Activated T-cell treated with anti-CD3 and anti-CD28 coated beads, Interleukin-2, amount 50 U/mL, for 72 hours (primary cell): ENCODE results near the gene NARS2. TPM values are rescaled to one million over a fixed set of nuclear protein-coding genes. Genes with fewer than 3 reads are reported as not detected.

Source experiments
- ATAC-seq, 2 donors: fragments of 150-1000 bp; cut with Tn5 transposase; replicated peaks in 1 of 2; 2 replicates each; pipeline ENCODE4 v1.10.0; 2021; ENCODE audit warnings: moderate library complexity in 2 of 2, mild to moderate bottlenecking in 1 of 2
- DNase-seq, 2 donors: peaks; one replicate each; pipeline ENCODE4 v3.0.0; 2021 to 2022; ENCODE audit warnings: mixed read lengths in 1 of 2
- H3K27ac Mint-ChIP-seq: one replicate; pipeline ENCODE4 v1.8.0; 2022; ENCODE audit warnings: mild to moderate bottlenecking, moderate library complexity, mixed read lengths
- H3K27me3 Mint-ChIP-seq: one replicate; pipeline ENCODE4 v1.8.0; 2022; ENCODE audit warnings: low read depth, mixed read lengths
- H3K36me3 Mint-ChIP-seq, 2 donors: one replicate each; pipeline ENCODE4 v1.8.0; 2022; ENCODE audit warnings: mixed read lengths in 2 of 2, mild to moderate bottlenecking in 1 of 2; ENCODE audit not compliant: insufficient read depth in 2 of 2
- H3K4me1 Mint-ChIP-seq: one replicate; pipeline ENCODE4 v1.8.0; 2022; ENCODE audit warnings: low read depth, mixed read lengths
- H3K4me3 Mint-ChIP-seq, 2 donors: one replicate each; pipeline ENCODE4 v1.8.0; 2022; ENCODE audit warnings: mild to moderate bottlenecking in 2 of 2, mixed read lengths in 2 of 2, moderate library complexity in 2 of 2
- H3K9me3 Mint-ChIP-seq, 2 donors: one replicate each; pipeline ENCODE4 v1.8.0; 2022; ENCODE audit warnings: mixed read lengths in 2 of 2
- total RNA-seq, 2 donors: library from RNA; stranded (reverse); gene quantifications; one replicate each; pipeline ENCODE4 v1.2.3, GENCODE V29; 2022

The NARS2 gene
- total RNA-seq, 2 donors from 2014 or later, result 15.7 to 24.4 TPM

GRCh38 chr11:78551066-78551465 lies 23.6 kb downstream of the NARS2 start:
- DNase-seq, result no peak
- no peak for ATAC-seq
- peaks cover 0 to 2% of the 10 kb centered on the region in 2 donors for H3K9me3 Mint-ChIP-seq
- no peaks in the 10 kb centered on the region for H3K27me3 Mint-ChIP-seq
- peaks cover 10% of the 10 kb centered on the region for H3K4me1 Mint-ChIP-seq
- peaks cover 8 to 11% of the 10 kb centered on the region in 2 donors for H3K36me3 Mint-ChIP-seq
- no peak overlapping the region for H3K4me3 Mint-ChIP-seq
- no peak overlapping the region for H3K27ac Mint-ChIP-seq

GRCh38 chr11:78549624-78550409 lies 24.8 kb downstream of the NARS2 start:
- no peak for DNase-seq
- no peaks in the 10 kb centered on the region for H3K27me3 Mint-ChIP-seq
- no peaks in the 10 kb centered on the region for H3K4me1 Mint-ChIP-seq
- H3K36me3 Mint-ChIP-seq, result peaks cover 2 to 5% of the 10 kb centered on the region in 2 donors
- no peak for ATAC-seq
- no peak overlapping the region for H3K4me3 Mint-ChIP-seq
- H3K27ac Mint-ChIP-seq, result no peak overlapping the region
- no peaks in the 10 kb centered on the region for H3K9me3 Mint-ChIP-seq

GRCh38 chr11:78548911-78549590 lies 25.6 kb downstream of the NARS2 start:
- DNase-seq (no peak), ATAC-seq (no peak)
- no peak overlapping the region for H3K27ac Mint-ChIP-seq
- no peaks in the 10 kb centered on the region for H3K27me3 Mint-ChIP-seq
- peaks cover 2 to 5% of the 10 kb centered on the region in 2 donors for H3K36me3 Mint-ChIP-seq
- H3K4me3 Mint-ChIP-seq, result no peak overlapping the region
- H3K9me3 Mint-ChIP-seq, result no peaks in the 10 kb centered on the region
- H3K4me1 Mint-ChIP-seq, result no peaks in the 10 kb centered on the region

- DNase-seq (no peak), ATAC-seq (peak; percentile 13 to 62)
- Mint-ChIP-seq H3K36me3 (peaks cover 4 to 7% of the 10 kb centered on the region in 2 donors), H3K27ac (no peak overlapping the region), H3K4me3 (peak overlapping the region in 1 of 2 donors; percentile 22), H3K27me3 (no peaks in the 10 kb centered on the region), H3K9me3 (no peaks in the 10 kb centered on the region), H3K4me1 (no peaks in the 10 kb centered on the region)
These were observed 26.5 kb downstream of the NARS2 start for GRCh38 chr11:78547931-78548705.

- Mint-ChIP-seq H3K4me1 (peaks cover 5% of the 10 kb centered on the region), H3K36me3 (peaks cover 4 to 9% of the 10 kb centered on the region in 2 donors), H3K9me3 (no peaks in the 10 kb centered on the region), H3K27ac (no peak overlapping the region), H3K27me3 (no peaks in the 10 kb centered on the region), H3K4me3 (no peak overlapping the region)
- DNase-seq, result no peak
- no peak for ATAC-seq
These were observed 32.7 kb downstream of the NARS2 start for GRCh38 chr11:78542007-78542406.

GRCh38 chr11:78541537-78541936 lies 33.1 kb downstream of the NARS2 start:
- peaks cover 5% of the 10 kb centered on the region for H3K4me1 Mint-ChIP-seq
- H3K36me3 Mint-ChIP-seq, result peaks cover 4 to 10% of the 10 kb centered on the region in 2 donors
- ATAC-seq, result no peak
- H3K27me3 Mint-ChIP-seq, result no peaks in the 10 kb centered on the region
- H3K4me3 Mint-ChIP-seq, result no peak overlapping the region
- H3K9me3 Mint-ChIP-seq, result no peaks in the 10 kb centered on the region
- no peak overlapping the region for H3K27ac Mint-ChIP-seq
- DNase-seq, result no peak

- Mint-ChIP-seq H3K36me3 (peaks cover 4 to 9% of the 10 kb centered on the region in 2 donors), H3K27me3 (no peaks in the 10 kb centered on the region), H3K27ac (no peak overlapping the region), H3K4me1 (peaks cover 5% of the 10 kb centered on the region), H3K9me3 (no peaks in the 10 kb centered on the region), H3K4me3 (no peak overlapping the region)
- DNase-seq (no peak), ATAC-seq (no peak)
These were observed 34.4 kb downstream of the NARS2 start for GRCh38 chr11:78540256-78540655.

GRCh38 chr11:78539506-78539905 lies 35.2 kb downstream of the NARS2 start:
- ATAC-seq (no peak), DNase-seq (no peak)
- H3K36me3 Mint-ChIP-seq, result peaks cover 4 to 9% of the 10 kb centered on the region in 2 donors
- no peak overlapping the region for H3K4me3 Mint-ChIP-seq
- no peaks in the 10 kb centered on the region for H3K27me3 Mint-ChIP-seq
- H3K4me1 Mint-ChIP-seq, result peaks cover 5% of the 10 kb centered on the region
- no peak overlapping the region for H3K27ac Mint-ChIP-seq
- H3K9me3 Mint-ChIP-seq, result no peaks in the 10 kb centered on the region

GRCh38 chr11:78536933-78537332 lies 37.7 kb downstream of the NARS2 start:
- Mint-ChIP-seq H3K27ac (no peak overlapping the region), H3K4me3 (no peak overlapping the region), H3K36me3 (peaks cover 3 to 6% of the 10 kb centered on the region in 2 donors), H3K9me3 (no peaks in the 10 kb centered on the region), H3K27me3 (no peaks in the 10 kb centered on the region), H3K4me1 (peaks cover 1% of the 10 kb centered on the region)
- ATAC-seq, result no peak
- DNase-seq, result no peak

GRCh38 chr11:78535920-78536319 lies 38.7 kb downstream of the NARS2 start:
- Mint-ChIP-seq H3K4me1 (no peaks in the 10 kb centered on the region), H3K27ac (no peak overlapping the region), H3K4me3 (no peak overlapping the region), H3K36me3 (peaks cover 3 to 6% of the 10 kb centered on the region in 2 donors), H3K27me3 (no peaks in the 10 kb centered on the region), H3K9me3 (no peaks in the 10 kb centered on the region)
- DNase-seq (no peak), ATAC-seq (no peak)

GRCh38 chr11:78535027-78535426 lies 39.6 kb downstream of the NARS2 start:
- peaks cover 3 to 6% of the 10 kb centered on the region in 2 donors for H3K36me3 Mint-ChIP-seq
- H3K9me3 Mint-ChIP-seq, result no peaks in the 10 kb centered on the region
- no peaks in the 10 kb centered on the region for H3K4me1 Mint-ChIP-seq
- ATAC-seq (no peak), DNase-seq (no peak)
- no peak overlapping the region for H3K27ac Mint-ChIP-seq
- H3K4me3 Mint-ChIP-seq, result no peak overlapping the region
- H3K27me3 Mint-ChIP-seq, result no peaks in the 10 kb centered on the region

GRCh38 chr11:78533399-78533798 lies 41.3 kb downstream of the NARS2 start:
- ATAC-seq, result no peak
- H3K9me3 Mint-ChIP-seq, result no peaks in the 10 kb centered on the region
- peaks cover 0 to 5% of the 10 kb centered on the region in 2 donors for H3K36me3 Mint-ChIP-seq
- no peak for DNase-seq
- H3K4me1 Mint-ChIP-seq, result no peaks in the 10 kb centered on the region
- H3K4me3 Mint-ChIP-seq, result no peak overlapping the region
- no peak overlapping the region for H3K27ac Mint-ChIP-seq
- H3K27me3 Mint-ChIP-seq, result no peaks in the 10 kb centered on the region

- Mint-ChIP-seq H3K4me3 (no peak overlapping the region), H3K27me3 (no peaks in the 10 kb centered on the region), H3K27ac (no peak overlapping the region), H3K4me1 (no peaks in the 10 kb centered on the region), H3K9me3 (no peaks in the 10 kb centered on the region), H3K36me3 (peaks cover 0 to 3% of the 10 kb centered on the region in 2 donors)
- no peak for ATAC-seq
- DNase-seq, result no peak
These were observed 41.7 kb downstream of the NARS2 start for GRCh38 chr11:78532991-78533390.
